ENCODE results near the gene REEP5. TPM values are rescaled to one million over a fixed set of nuclear protein-coding genes. Genes with fewer than 3 reads are reported as not detected.

The REEP5 gene
- total RNA-seq, 1 experiment from 2014 or later, result 112 TPM

DNA sequence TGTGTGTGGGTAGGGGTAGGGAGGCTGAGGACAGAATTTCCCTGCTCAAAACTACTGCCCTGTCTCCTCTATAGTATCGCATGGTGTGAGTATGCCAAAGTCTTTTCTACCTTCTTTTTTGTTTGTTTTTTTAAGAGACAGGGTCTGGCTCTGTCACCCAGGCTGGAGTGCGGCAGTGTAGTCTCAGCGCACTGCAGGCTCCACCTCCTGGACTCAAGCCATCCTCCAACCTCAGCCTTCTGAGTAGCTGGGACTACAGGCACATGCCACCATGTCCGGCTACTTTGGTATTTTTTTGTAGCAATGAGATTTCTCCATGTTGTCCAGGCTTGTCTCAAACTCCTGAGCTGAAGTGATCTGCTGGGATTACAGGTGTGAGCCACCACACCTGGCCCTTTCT, 58.5 kb downstream of the REEP5 start:
- TF ChIP-seq, protein P1, sequence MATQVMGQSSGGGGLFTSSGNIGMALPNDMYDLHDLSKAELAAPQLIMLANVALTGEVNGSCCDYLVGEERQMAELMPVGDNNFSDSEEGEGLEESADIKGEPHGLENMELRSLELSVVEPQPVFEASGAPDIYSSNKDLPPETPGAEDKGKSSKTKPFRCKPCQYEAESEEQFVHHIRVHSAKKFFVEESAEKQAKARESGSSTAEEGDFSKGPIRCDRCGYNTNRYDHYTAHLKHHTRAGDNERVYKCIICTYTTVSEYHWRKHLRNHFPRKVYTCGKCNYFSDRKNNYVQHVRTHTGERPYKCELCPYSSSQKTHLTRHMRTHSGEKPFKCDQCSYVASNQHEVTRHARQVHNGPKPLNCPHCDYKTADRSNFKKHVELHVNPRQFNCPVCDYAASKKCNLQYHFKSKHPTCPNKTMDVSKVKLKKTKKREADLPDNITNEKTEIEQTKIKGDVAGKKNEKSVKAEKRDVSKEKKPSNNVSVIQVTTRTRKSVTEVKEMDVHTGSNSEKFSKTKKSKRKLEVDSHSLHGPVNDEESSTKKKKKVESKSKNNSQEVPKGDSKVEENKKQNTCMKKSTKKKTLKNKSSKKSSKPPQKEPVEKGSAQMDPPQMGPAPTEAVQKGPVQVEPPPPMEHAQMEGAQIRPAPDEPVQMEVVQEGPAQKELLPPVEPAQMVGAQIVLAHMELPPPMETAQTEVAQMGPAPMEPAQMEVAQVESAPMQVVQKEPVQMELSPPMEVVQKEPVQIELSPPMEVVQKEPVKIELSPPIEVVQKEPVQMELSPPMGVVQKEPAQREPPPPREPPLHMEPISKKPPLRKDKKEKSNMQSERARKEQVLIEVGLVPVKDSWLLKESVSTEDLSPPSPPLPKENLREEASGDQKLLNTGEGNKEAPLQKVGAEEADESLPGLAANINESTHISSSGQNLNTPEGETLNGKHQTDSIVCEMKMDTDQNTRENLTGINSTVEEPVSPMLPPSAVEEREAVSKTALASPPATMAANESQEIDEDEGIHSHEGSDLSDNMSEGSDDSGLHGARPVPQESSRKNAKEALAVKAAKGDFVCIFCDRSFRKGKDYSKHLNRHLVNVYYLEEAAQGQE (IDR thresholded peaks at IDR 0.05; ENCODE audit: insufficient read depth in 1 of 2, low read depth in 2 of 2, low read length in 1 of 2), result no peak
- TF ChIP-seq POLR2AphosphoS5 (IDR thresholded peaks at IDR 0.05; ENCODE audit: low read depth, low read length) (no peak), SIN3A (IDR thresholded peaks at IDR 0.05; ENCODE audit: borderline replicate concordance, insufficient read depth, low read depth, low read length) (no peak), TCF7L2 (IDR thresholded peaks at IDR 0.05; ENCODE audit: low read depth, low read length) (no peak)
- TF ChIP-seq, protein P2, sequence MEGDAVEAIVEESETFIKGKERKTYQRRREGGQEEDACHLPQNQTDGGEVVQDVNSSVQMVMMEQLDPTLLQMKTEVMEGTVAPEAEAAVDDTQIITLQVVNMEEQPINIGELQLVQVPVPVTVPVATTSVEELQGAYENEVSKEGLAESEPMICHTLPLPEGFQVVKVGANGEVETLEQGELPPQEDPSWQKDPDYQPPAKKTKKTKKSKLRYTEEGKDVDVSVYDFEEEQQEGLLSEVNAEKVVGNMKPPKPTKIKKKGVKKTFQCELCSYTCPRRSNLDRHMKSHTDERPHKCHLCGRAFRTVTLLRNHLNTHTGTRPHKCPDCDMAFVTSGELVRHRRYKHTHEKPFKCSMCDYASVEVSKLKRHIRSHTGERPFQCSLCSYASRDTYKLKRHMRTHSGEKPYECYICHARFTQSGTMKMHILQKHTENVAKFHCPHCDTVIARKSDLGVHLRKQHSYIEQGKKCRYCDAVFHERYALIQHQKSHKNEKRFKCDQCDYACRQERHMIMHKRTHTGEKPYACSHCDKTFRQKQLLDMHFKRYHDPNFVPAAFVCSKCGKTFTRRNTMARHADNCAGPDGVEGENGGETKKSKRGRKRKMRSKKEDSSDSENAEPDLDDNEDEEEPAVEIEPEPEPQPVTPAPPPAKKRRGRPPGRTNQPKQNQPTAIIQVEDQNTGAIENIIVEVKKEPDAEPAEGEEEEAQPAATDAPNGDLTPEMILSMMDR (IDR thresholded peaks at IDR 0.05), result no peak
- BruUV-seq (replicated peaks), result no TSS peak

DNA sequence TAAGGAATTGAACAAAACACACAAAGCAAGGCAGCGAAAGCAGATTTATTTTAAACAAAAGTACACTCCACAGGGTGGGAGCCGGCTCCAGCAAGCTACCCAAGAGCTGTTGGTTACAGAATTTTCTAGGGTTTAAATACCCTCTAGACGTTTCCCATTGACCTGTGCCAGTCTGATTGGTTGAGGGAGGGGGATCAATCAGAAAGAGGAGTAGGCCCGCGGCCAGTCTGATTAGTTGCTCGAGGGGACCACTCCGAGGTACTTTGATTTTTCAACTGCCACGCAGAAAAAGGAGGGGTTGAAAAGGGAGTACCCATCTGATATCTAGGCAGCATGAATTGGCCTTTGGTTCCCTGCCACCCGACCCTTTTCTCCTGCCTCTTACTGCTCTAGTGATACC, 59.9 kb downstream of the REEP5 start:
- H3K36me3 ChIP-seq (ENCODE audit: control insufficient read depth, insufficient read depth, low read length), result peaks cover 19% of the 10 kb centered on the region
- H3K4me1 ChIP-seq (ENCODE audit: control insufficient read depth, insufficient read depth, low read length), result peaks cover 14% of the 10 kb centered on the region
- ATAC-seq, result no peak
- in situ Hi-C loops (cut with HindIII; ENCODE audit: low pct_unique_long_range_greater_than_20kb, low sequenced_read_pairs), result no loop called here
- intact Hi-C loops (cut with micrococcal nuclease; ENCODE audit: unreplicated experiment), result no loop called here
- no peaks in the 10 kb centered on the region for H3K9me3 ChIP-seq (ENCODE audit: control insufficient read depth, insufficient read depth, low read depth, low read length)
- DNase-seq (ENCODE audit: low read depth, low spot score), result no peak
- no peaks in the 10 kb centered on the region for H3K27me3 ChIP-seq (ENCODE audit: control insufficient read depth, insufficient read depth, low read length)
- ChIA-PET CTCF (no interaction called here), POLR2A (no interaction called here)
- H3K4me3 ChIP-seq (ENCODE audit: low read depth in 2 of 2, low read length in 2 of 2), result peak overlapping the region; percentile 82 to 94
- peak overlapping the region; percentile 96 for H3K27ac ChIP-seq (ENCODE audit: low read length)
- BruUV-seq (replicated peaks), result no TSS peak
- TF ChIP-seq SIN3A (IDR thresholded peaks at IDR 0.05; ENCODE audit: borderline replicate concordance, insufficient read depth, low read depth, low read length) (no peak), TCF7L2 (IDR thresholded peaks at IDR 0.05; ENCODE audit: low read depth, low read length) (no peak), POLR2AphosphoS5 (IDR thresholded peaks at IDR 0.05; ENCODE audit: low read depth, low read length) (no peak)
- TF ChIP-seq, protein P2 (IDR thresholded peaks at IDR 0.05), result no peak
- TF ChIP-seq, protein P1 (IDR thresholded peaks at IDR 0.05; ENCODE audit: insufficient read depth in 1 of 2, low read depth in 2 of 2, low read length in 1 of 2), result no peak

More for the DNA sequence above, 58.5 kb downstream of the REEP5 start:
- peaks cover 14% of the 10 kb centered on the region for H3K4me1 ChIP-seq (ENCODE audit: control insufficient read depth, insufficient read depth, low read length)
- ChIA-PET POLR2A (no interaction called here), CTCF (no interaction called here)
- H3K36me3 ChIP-seq (ENCODE audit: control insufficient read depth, insufficient read depth, low read length), result peaks cover 22% of the 10 kb centered on the region
- in situ Hi-C loops (cut with HindIII; ENCODE audit: low pct_unique_long_range_greater_than_20kb, low sequenced_read_pairs), result no loop called here
- intact Hi-C loops (cut with micrococcal nuclease; ENCODE audit: unreplicated experiment), result no loop called here
- H3K27ac ChIP-seq (ENCODE audit: low read length), result no peak overlapping the region
- ATAC-seq (no peak), DNase-seq (ENCODE audit: low read depth, low spot score) (no peak)
- no peak overlapping the region for H3K4me3 ChIP-seq (ENCODE audit: low read depth in 2 of 2, low read length in 2 of 2)
- no peaks in the 10 kb centered on the region for H3K27me3 ChIP-seq (ENCODE audit: control insufficient read depth, insufficient read depth, low read length)
- no peaks in the 10 kb centered on the region for H3K9me3 ChIP-seq (ENCODE audit: control insufficient read depth, insufficient read depth, low read depth, low read length)
